GM18867 (cell line): ENCODE data around the gene PZP.

Experiments used
- ATAC-seq: cut with Tn5 transposase; IDR thresholded peaks from one replicate; pipeline ENCODE4 v1.9.1; 2021; ENCODE audit warnings: mild to moderate bottlenecking, moderate library complexity; ENCODE audit not compliant: unreplicated experiment

PZP gene

GRCh38 chr12:9106610-9107541 lies 101.3 kb downstream of the PZP start:
- no peak for ATAC-seq

GRCh38 chr12:9106067-9106466 lies 102.1 kb downstream of the PZP start:
- no peak for ATAC-seq

DNA sequence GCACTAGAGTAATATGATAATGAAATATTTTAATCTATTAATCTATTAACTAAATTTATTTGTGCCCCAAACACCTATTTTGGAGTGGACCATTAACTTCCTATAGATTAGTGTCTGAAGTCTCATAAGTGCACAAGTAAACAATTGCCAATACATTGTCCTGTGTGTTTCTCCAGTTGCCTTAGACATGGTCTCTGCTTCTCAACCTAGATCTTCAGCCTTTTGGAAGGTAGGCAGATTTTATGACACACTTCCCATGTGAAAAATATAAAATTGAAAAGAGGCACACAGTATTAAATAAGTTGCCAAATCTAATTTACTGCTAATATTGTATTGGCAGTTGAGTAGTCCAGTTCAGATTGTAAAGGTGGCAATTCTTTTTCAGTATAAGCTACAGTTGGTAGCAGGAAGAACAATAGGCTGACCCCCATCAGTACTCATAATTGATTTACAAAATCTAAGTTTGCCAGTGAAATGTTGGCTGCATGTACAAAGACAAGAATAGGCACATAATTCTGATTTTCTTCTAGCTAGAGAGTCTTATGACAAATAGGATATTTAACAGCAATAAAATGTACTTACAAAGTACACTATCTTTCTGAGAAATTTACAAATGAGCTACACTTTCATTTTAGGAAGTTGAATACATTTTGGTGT lies 103.3 kb downstream of the PZP start:
- ATAC-seq, result no peak

GRCh38 chr12:9104087-9104486 lies 104.1 kb downstream of the PZP start:
- ATAC-seq, result no peak

DNA sequence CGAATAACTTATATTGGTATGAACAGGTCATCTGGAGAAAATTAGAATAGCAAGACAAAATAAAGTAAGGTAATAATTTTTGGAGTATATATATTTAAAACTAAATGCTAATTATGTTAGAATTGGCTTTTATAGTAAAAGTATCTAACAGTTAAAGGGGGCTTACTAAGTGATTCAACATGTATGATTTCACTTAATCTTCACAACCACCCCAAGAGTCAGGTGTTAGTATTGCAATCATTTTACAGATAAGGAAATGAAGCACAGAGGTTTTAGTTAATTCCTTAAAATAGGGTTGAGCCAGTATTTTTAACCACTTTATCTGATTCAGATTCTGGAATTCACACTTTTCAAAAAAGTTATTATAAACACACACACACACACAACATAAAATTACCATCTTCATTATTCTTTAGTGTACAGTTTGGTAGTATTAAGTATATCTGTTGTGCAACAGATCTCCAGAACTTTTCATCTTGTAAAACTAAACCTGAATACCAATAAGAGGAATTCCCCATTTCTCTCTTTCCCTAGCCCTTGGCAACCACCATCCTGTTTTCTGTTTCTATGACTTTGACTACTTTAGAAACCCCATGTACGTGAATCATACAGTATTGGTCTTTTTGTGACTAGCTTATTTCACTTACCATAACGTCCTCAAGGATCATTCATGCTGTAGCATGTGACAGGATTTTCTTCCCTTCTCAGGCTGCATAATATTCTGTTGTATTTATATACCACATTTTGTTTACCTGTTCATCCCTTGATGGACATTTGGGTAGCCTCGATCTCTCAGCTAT lies 104.9 kb downstream of the PZP start:
- ATAC-seq, result no peak

DNA sequence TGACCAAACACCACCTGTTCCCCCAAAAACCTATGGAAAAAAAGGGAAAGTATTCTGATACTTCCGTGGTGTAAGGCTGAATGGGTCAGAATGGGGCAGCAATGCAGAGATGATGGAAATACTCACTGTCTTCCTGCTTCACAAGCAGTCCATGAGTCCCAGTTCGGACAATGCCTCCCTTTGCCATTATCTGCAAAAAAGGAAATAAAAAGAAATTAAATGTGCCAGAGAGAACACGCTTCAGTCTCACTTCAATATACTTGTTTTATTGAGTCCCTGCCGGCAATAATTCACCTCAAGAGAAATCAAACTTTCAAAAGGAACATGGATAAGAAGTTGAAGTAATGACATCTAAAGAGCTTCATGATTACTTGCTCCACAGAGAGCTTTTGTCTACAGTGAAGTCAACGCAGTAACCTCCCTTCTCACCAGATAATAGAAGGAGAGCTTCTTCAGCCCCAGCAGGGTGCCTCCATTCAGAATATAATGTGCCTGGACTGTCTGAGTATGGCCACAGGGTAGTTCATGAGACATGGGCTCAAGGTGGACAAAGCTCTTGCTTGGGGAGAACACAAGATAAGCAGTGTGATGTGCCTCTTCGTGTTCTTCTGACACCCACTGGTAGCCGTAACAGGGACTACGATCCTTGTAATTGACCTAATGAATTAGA lies 107.0 kb downstream of the PZP start:
- ATAC-seq, result no peak

- no peak for ATAC-seq
Observed at GRCh38 chr12:9099552-9100190, 108.5 kb downstream of the PZP start.
